ENCODE data around the gene GAS2. TPM values are rescaled to one million over a fixed set of nuclear protein-coding genes. Genes with fewer than 3 reads are reported as not detected.

The GAS2 gene
- total RNA-seq, 2 donors from 2014 or later = 0.95 TPM; not detected in 1

DNA sequence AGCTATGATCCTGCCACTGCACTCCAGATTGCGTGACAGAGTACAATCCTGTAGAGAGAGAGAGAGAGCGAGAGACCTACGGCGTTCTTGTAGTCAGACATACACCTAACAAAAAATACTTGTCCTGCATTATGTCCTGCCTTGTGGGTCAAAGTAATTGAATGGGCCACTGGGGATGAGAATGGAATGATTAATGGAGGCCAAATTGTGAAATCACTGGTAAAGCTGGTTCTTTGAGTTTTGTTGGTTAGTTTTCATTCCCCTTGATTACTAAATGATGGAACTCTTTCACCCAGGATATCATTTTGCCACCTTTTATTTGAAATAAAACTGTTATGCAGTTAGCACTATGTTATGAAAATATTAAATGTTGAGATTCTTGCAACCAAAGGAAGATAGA lies 18.7 kb downstream of the GAS2 start:
- no peak overlapping the region for H3K27ac ChIP-seq
- DNase-seq (ENCODE audit: low spot score) (no peak), ATAC-seq (ENCODE audit: insufficient number of reproducible peaks, low FRiP score, low read depth) (no peak)
- H3K4me1 ChIP-seq (ENCODE audit: control insufficient read depth in 1 of 2, low read depth in 2 of 2) = no peaks in the 10 kb centered on the region
- TF ChIP-seq, protein P1, sequence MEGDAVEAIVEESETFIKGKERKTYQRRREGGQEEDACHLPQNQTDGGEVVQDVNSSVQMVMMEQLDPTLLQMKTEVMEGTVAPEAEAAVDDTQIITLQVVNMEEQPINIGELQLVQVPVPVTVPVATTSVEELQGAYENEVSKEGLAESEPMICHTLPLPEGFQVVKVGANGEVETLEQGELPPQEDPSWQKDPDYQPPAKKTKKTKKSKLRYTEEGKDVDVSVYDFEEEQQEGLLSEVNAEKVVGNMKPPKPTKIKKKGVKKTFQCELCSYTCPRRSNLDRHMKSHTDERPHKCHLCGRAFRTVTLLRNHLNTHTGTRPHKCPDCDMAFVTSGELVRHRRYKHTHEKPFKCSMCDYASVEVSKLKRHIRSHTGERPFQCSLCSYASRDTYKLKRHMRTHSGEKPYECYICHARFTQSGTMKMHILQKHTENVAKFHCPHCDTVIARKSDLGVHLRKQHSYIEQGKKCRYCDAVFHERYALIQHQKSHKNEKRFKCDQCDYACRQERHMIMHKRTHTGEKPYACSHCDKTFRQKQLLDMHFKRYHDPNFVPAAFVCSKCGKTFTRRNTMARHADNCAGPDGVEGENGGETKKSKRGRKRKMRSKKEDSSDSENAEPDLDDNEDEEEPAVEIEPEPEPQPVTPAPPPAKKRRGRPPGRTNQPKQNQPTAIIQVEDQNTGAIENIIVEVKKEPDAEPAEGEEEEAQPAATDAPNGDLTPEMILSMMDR (IDR thresholded peaks at IDR 0.05) = no peak
- H3K36me3 ChIP-seq = no peaks in the 10 kb centered on the region
- no peaks in the 10 kb centered on the region for H3K27me3 ChIP-seq (replicated peaks; ENCODE audit: insufficient read depth)
- H3K9me3 ChIP-seq = no peaks in the 10 kb centered on the region
- H3K4me3 ChIP-seq = no peak overlapping the region

GRCh38 chr11:22688914-22689313 lies 22.5 kb downstream of the GAS2 start:
- TF ChIP-seq, protein P1 (IDR thresholded peaks at IDR 0.05) = no peak
- H3K27me3 ChIP-seq (replicated peaks; ENCODE audit: insufficient read depth) = no peaks in the 10 kb centered on the region
- no peaks in the 10 kb centered on the region for H3K36me3 ChIP-seq
- no peak overlapping the region for H3K4me3 ChIP-seq
- no peaks in the 10 kb centered on the region for H3K9me3 ChIP-seq
- H3K4me1 ChIP-seq (ENCODE audit: control insufficient read depth in 1 of 2, low read depth in 2 of 2) = no peaks in the 10 kb centered on the region
- H3K27ac ChIP-seq = no peak overlapping the region
- DNase-seq (ENCODE audit: low spot score) = no peak
- ATAC-seq (ENCODE audit: insufficient number of reproducible peaks, low FRiP score, low read depth) = no peak

DNA sequence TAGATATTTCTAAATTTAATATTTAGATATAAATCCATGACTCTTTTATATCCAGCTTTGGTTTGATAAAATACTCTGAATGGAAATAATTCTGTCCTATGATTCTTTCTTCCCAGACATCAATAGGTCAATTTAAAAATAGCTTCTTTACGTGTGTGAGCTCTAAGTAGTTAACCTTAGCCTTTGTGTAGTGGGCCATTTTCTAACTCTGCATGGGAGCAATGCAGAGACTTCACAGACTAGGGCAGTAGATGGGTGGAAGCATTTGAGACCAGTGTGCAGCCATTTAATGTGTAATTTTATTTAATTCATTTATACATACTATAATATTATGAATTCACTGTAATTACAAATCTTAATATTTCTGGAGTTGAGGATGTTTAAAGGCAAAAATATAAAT lies 23.8 kb downstream of the GAS2 start:
- no peak for ATAC-seq (ENCODE audit: insufficient number of reproducible peaks, low FRiP score, low read depth)
- TF ChIP-seq, protein P1 (IDR thresholded peaks at IDR 0.05) = no peak
- H3K4me3 ChIP-seq = no peak overlapping the region

DNA sequence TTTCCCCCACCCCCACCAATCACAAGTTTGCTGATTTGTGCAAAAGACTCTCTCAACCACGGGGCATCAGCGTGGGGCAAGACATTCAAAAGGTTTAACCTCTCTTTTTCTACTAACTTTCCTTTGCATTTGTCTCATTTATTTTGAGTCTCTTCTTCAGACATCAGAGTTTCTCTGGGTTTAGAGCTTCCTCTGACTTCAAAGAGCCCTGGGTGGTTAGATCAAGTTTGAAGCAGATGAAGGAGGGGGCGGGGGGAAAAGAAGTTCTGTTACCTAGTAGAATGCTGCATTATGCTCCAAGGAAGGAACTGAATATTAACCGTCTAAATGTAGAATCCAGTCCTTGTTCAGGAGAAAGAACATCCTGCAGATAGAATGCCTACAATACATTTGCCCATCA lies 24.5 kb downstream of the GAS2 start:
- Histone ChIP-seq H3K4me3 (no peak overlapping the region), H3K9me3 (no peaks in the 10 kb centered on the region), H3K4me1 (ENCODE audit: control insufficient read depth in 1 of 2, low read depth in 2 of 2) (no peaks in the 10 kb centered on the region), H3K27me3 (replicated peaks; ENCODE audit: insufficient read depth) (no peaks in the 10 kb centered on the region), H3K36me3 (no peaks in the 10 kb centered on the region), H3K27ac (no peak overlapping the region)
- ATAC-seq (ENCODE audit: insufficient number of reproducible peaks, low FRiP score, low read depth) (no peak), DNase-seq (ENCODE audit: low spot score) (no peak)
- TF ChIP-seq, protein P1 (IDR thresholded peaks at IDR 0.05) = no peak

More for the DNA sequence above, 23.8 kb downstream of the GAS2 start:
- Histone ChIP-seq H3K27ac (no peak overlapping the region), H3K9me3 (no peaks in the 10 kb centered on the region), H3K27me3 (replicated peaks; ENCODE audit: insufficient read depth) (no peaks in the 10 kb centered on the region), H3K36me3 (no peaks in the 10 kb centered on the region), H3K4me1 (ENCODE audit: control insufficient read depth in 1 of 2, low read depth in 2 of 2) (no peaks in the 10 kb centered on the region)
- no peak for DNase-seq (ENCODE audit: low spot score)

DNA sequence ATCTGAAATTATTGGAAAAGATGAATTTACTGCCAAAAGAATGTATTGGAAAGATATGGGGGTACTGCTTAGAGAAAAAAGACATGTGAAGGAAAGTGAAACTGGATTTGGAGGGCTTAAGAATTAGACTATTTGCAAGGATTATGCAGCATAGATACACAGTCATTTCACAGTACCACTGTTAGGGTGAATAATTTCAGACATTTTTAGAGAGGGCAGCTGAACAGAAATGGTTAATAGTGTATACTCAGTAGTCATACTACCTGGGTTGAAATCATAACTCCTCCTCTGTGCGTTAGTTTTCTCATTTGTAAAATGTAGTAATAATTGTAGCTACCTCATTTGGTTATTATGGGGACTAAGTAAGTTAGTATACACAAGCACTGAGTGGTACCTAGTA lies 33.0 kb downstream of the GAS2 start:
- TF ChIP-seq, protein P1 (IDR thresholded peaks at IDR 0.05) = no peak
- DNase-seq (ENCODE audit: low spot score) (no peak), ATAC-seq (ENCODE audit: insufficient number of reproducible peaks, low FRiP score, low read depth) (no peak)
- Histone ChIP-seq H3K9me3 (no peaks in the 10 kb centered on the region), H3K36me3 (no peaks in the 10 kb centered on the region), H3K4me3 (no peak overlapping the region), H3K27me3 (replicated peaks; ENCODE audit: insufficient read depth) (no peaks in the 10 kb centered on the region), H3K27ac (no peak overlapping the region), H3K4me1 (ENCODE audit: control insufficient read depth in 1 of 2, low read depth in 2 of 2) (no peaks in the 10 kb centered on the region)
